GM12892 (cell line): ENCODE results near the gene NFATC1.

ENCODE experiments used
- POLR2A ChIP-seq: IDR thresholded peaks from 2 replicates; pipeline ENCODE4 v1.6.1; 2011; ENCODE audit warnings: low read depth, low read length, control low read depth
- POLR2AphosphoS5 ChIP-seq: IDR thresholded peaks from 2 replicates; pipeline ENCODE4 v1.6.1; 2011; ENCODE audit warnings: low read depth, low read length, control low read depth

DNA sequence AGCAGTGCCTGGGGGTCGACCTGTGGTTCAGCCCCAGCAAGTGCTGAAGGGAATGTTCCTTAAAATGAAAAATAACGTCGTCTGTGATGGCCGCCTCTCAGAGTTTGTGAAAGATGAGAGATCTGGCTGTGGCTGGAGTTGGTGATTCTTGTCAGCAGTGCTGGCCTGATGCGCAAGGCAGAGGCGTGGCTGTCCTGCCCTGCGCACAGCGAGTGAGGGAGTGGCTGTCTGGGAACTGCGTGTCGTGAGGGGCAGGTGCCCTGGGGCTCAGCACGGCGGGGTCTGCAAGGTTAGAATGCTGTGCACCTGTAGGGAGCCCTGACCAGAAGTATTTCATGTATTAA, 8.8 kb downstream of the NFATC1 start:
- TF ChIP-seq POLR2AphosphoS5, result no peak
- no peak for TF ChIP-seq POLR2A
